ENCODE results near the gene TENM4.

TENM4 gene

DNA sequence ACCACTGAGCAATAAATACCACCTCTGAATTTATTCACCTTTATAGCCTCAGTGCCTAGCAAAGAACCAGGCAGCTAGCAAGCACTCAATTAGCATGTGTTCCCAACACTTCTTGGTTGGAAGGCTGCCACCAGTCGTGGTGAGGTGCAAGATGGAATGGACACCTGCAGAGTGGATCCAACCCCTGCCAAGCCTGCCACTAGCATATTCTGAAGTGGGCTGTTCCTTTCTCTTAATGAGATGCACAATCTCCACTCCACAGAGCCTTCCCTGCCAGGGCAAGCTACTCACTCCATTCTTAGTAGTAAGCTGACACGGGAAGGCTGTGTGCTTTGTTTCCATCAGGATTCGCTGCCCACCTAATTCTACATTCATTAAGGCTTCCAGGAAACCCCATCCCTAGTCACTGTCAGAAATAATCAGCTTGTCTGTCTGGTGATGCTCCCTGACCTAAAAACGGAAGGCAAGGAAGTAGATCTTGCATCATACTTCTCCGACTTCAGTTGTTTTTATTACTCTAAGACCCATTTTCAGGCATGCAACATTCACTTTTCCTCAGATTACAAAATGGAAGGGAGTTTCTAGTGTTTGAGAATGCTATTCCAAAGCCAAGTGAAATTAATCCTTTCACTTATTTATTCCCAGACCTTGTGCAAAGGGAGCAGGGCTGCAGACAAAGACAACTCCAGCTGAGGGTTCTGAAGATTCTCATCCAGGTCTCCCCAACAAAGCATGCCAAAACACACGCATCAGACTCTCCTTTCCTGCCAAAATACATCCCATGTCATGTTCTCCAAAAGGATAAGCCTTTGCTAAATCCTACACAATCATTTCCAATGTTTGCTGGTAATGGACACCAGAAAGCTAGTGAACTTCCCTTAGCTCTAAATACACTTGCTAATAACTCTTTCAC is 128.0 kb downstream of the TENM4 start:
- H3K79me2 ChIP-seq (ENCODE audit: control insufficient read depth, low read length) = no peaks in the 10 kb centered on the region
- H4K20me1 ChIP-seq (ENCODE audit: control insufficient read depth, insufficient read depth, low read depth, low read length) = no peaks in the 10 kb centered on the region
- H3K4me3 ChIP-seq (ENCODE audit: low read length) = no peak overlapping the region
- no peaks in the 10 kb centered on the region for H3K36me3 ChIP-seq (ENCODE audit: control insufficient read depth, low read length)
- H3K9me3 ChIP-seq (ENCODE audit: control insufficient read depth, insufficient read depth, low read length) = no peaks in the 10 kb centered on the region
- no peak overlapping the region for H3K27ac ChIP-seq (ENCODE audit: low read depth, low read length)
- no peak for TF ChIP-seq EZH2phosphoT487 (IDR thresholded peaks at IDR 0.05; ENCODE audit: borderline replicate concordance, low read length)
- TF ChIP-seq, protein P1, sequence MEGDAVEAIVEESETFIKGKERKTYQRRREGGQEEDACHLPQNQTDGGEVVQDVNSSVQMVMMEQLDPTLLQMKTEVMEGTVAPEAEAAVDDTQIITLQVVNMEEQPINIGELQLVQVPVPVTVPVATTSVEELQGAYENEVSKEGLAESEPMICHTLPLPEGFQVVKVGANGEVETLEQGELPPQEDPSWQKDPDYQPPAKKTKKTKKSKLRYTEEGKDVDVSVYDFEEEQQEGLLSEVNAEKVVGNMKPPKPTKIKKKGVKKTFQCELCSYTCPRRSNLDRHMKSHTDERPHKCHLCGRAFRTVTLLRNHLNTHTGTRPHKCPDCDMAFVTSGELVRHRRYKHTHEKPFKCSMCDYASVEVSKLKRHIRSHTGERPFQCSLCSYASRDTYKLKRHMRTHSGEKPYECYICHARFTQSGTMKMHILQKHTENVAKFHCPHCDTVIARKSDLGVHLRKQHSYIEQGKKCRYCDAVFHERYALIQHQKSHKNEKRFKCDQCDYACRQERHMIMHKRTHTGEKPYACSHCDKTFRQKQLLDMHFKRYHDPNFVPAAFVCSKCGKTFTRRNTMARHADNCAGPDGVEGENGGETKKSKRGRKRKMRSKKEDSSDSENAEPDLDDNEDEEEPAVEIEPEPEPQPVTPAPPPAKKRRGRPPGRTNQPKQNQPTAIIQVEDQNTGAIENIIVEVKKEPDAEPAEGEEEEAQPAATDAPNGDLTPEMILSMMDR (IDR thresholded peaks at IDR 0.05; ENCODE audit: low read depth, low read length, poor library complexity, severe bottlenecking) = no peak
- H3K4me2 ChIP-seq (ENCODE audit: low read length) = no peak overlapping the region
- H3F3A ChIP-seq (ENCODE audit: control insufficient read depth, insufficient read depth) = no peaks in the 10 kb centered on the region
- no peaks in the 10 kb centered on the region for H3K27me3 ChIP-seq (ENCODE audit: control insufficient read depth, low read length)
- H3K4me1 ChIP-seq (ENCODE audit: control insufficient read depth, low read length) = no peaks in the 10 kb centered on the region
- no peaks in the 10 kb centered on the region for H3K9me2 ChIP-seq (replicated peaks; ENCODE audit: control insufficient read depth, low read length)

- no peaks in the 10 kb centered on the region for H4K20me1 ChIP-seq (ENCODE audit: control insufficient read depth, insufficient read depth, low read depth, low read length)
- H3K27me3 ChIP-seq (ENCODE audit: control insufficient read depth, low read length) = no peaks in the 10 kb centered on the region
Observed at GRCh38 chr11:79311461-79311860, 129.4 kb downstream of the TENM4 start.

DNA sequence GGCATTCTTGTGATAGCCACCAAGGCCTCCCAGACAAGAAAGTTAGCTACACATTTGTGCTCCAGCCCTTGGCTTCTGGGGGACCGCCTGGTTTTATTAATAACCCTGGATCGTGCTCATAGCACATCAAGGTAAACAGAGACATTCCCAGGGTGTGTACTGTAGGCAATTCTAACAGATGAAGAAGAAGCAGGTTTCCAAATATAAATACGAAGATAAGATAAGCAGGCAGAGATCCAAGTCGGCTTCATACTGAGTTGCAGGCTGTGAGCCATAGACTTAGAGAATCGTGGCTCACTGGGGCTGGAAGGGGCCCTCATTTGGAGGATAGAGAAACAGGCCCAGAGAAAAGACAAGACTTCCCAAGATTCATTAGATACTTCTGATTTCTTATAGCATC is 131.4 kb downstream of the TENM4 start:
- Histone ChIP-seq H3K27me3 (ENCODE audit: control insufficient read depth, low read length) (no peaks in the 10 kb centered on the region), H3K79me2 (ENCODE audit: control insufficient read depth, low read length) (no peaks in the 10 kb centered on the region), H3K9me3 (ENCODE audit: control insufficient read depth, insufficient read depth, low read length) (no peaks in the 10 kb centered on the region), H3K4me1 (ENCODE audit: control insufficient read depth, low read length) (no peaks in the 10 kb centered on the region), H3K4me2 (ENCODE audit: low read length) (no peak overlapping the region), H3K36me3 (ENCODE audit: control insufficient read depth, low read length) (no peaks in the 10 kb centered on the region), H3K4me3 (ENCODE audit: low read length) (no peak overlapping the region), H3K9me2 (replicated peaks; ENCODE audit: control insufficient read depth, low read length) (no peaks in the 10 kb centered on the region), H3K27ac (ENCODE audit: low read depth, low read length) (no peak overlapping the region), H4K20me1 (ENCODE audit: control insufficient read depth, insufficient read depth, low read depth, low read length) (no peaks in the 10 kb centered on the region), H3F3A (ENCODE audit: control insufficient read depth, insufficient read depth) (no peaks in the 10 kb centered on the region)
- no peak for TF ChIP-seq EZH2phosphoT487 (IDR thresholded peaks at IDR 0.05; ENCODE audit: borderline replicate concordance, low read length)
- TF ChIP-seq, protein P1 (IDR thresholded peaks at IDR 0.05; ENCODE audit: low read depth, low read length, poor library complexity, severe bottlenecking) = no peak

More at GRCh38 chr11:79311461-79311860, 129.4 kb downstream of the TENM4 start:
- Histone ChIP-seq H3K9me3 (ENCODE audit: control insufficient read depth, insufficient read depth, low read length) (no peaks in the 10 kb centered on the region), H3K4me3 (ENCODE audit: low read length) (no peak overlapping the region), H3K9me2 (replicated peaks; ENCODE audit: control insufficient read depth, low read length) (no peaks in the 10 kb centered on the region), H3K79me2 (ENCODE audit: control insufficient read depth, low read length) (no peaks in the 10 kb centered on the region), H3K36me3 (ENCODE audit: control insufficient read depth, low read length) (no peaks in the 10 kb centered on the region), H3K4me2 (ENCODE audit: low read length) (no peak overlapping the region), H3F3A (ENCODE audit: control insufficient read depth, insufficient read depth) (no peaks in the 10 kb centered on the region), H3K4me1 (ENCODE audit: control insufficient read depth, low read length) (no peaks in the 10 kb centered on the region), H3K27ac (ENCODE audit: low read depth, low read length) (no peak overlapping the region)
- TF ChIP-seq, protein P1 (IDR thresholded peaks at IDR 0.05; ENCODE audit: low read depth, low read length, poor library complexity, severe bottlenecking) = no peak
- no peak for TF ChIP-seq EZH2phosphoT487 (IDR thresholded peaks at IDR 0.05; ENCODE audit: borderline replicate concordance, low read length)

Data from DOHH2 (cell line).